Effector memory CD4-positive, alpha-beta T cell (primary cell): ENCODE results near the gene CACNA1H.

ENCODE experiments used
- DNase-seq, 3 donors: peaks; one replicate each; pipeline ENCODE4 v3.0.0-alpha.2; 2020
- H3K27ac ChIP-seq: 2 replicates; pipeline ENCODE4 v1.7.0; 2013; ENCODE audit warnings: mild to moderate bottlenecking, low read length, moderate library complexity; ENCODE audit not compliant: insufficient read depth, poor library complexity, severe bottlenecking
- H3K27me3 ChIP-seq: replicated peaks from 2 replicates; pipeline ENCODE4 v1.7.0; 2013; ENCODE audit warnings: mild to moderate bottlenecking, low read length; ENCODE audit not compliant: insufficient read depth, control insufficient read depth, poor library complexity, severe bottlenecking
- H3K36me3 ChIP-seq: 2 replicates; pipeline ENCODE4 v1.7.0; 2013; ENCODE audit warnings: mild to moderate bottlenecking, low read length, moderate library complexity; ENCODE audit not compliant: control insufficient read depth, insufficient read depth
- H3K4me1 ChIP-seq: 2 replicates; pipeline ENCODE4 v1.7.0; 2013; ENCODE audit warnings: low read length, mild to moderate bottlenecking; ENCODE audit not compliant: control insufficient read depth, insufficient read depth, poor library complexity, severe bottlenecking
- H3K4me3 ChIP-seq: 2 replicates; pipeline ENCODE4 v1.7.0; 2013; ENCODE audit warnings: low read length, low read depth, mild to moderate bottlenecking; ENCODE audit not compliant: insufficient read depth, poor library complexity, severe bottlenecking
- H3K9me3 ChIP-seq: 2 replicates; pipeline ENCODE4 v1.7.0; 2013; ENCODE audit warnings: mild to moderate bottlenecking, low read length, moderate library complexity; ENCODE audit not compliant: control insufficient read depth

The CACNA1H gene

DNA sequence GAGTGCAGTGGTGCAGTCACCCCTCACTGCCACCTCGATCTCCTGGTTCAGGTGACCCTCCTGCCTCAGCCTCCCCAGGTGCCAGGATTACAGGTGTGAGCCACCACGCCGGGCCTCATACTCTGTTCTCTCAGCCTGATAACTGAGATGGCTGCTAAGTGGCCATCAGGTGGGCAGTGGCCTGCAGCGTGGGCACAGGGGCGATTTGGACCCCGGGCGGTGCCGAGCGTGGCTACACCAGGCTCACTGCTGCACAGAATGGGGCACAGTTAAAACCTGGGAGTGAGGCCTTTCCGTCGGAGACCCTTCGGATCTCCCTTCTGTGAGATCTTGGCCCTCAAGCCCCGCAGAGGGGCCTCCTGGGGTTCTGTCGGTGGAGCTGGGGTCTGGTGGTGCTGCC lies 11.5 kb downstream of the CACNA1H start:
- Histone ChIP-seq H3K27me3 (peaks cover 3% of the 10 kb centered on the region), H3K4me1 (no peaks in the 10 kb centered on the region), H3K36me3 (no peaks in the 10 kb centered on the region), H3K9me3 (no peaks in the 10 kb centered on the region), H3K4me3 (no peak overlapping the region), H3K27ac (no peak overlapping the region)
- DNase-seq, result no peak

DNA sequence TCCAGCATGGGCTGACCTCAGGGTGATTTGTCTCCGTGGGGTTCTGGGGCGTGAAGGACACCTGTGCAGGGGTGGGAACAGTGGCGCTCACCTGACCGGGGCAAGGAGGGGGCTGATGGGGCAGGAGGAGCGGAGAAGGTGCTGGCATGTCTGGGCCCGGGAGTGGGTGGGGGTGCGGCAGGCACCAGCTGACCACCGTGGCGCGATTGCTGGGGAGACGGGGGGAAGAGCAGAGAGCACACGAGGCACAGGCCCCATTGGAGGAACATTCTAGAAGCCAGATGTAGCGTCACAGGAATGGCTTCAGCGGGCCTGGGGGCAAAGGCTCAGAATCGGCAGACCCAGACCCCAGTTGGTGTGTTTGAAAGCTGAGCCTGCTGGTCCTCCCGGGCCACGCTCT lies 12.1 kb downstream of the CACNA1H start:
- H3K4me1 ChIP-seq, result no peaks in the 10 kb centered on the region
- H3K9me3 ChIP-seq, result no peaks in the 10 kb centered on the region
- DNase-seq, result no peak
- no peak overlapping the region for H3K27ac ChIP-seq
- no peaks in the 10 kb centered on the region for H3K36me3 ChIP-seq
- H3K27me3 ChIP-seq, result peaks cover 3% of the 10 kb centered on the region
- H3K4me3 ChIP-seq, result no peak overlapping the region

DNA sequence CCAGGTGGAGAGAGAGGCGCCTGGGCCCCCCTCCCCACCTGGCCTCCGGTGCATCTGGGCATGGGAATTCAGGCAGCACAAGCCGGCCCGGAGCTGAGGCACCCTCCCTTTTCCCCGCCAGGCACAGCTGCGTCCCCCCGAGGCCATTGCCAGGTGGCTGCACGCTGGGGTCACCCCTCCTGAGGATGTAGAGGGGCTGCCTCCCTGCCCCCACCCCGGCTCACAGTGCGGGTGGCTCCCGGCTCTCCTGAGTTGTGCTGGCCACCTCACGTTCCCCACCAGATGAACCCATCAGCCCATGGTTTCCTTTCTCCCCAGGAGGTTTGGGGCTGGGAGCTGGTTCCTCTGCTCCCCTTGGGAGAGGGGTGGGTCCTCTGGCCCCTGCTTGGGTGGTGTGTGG lies 12.6 kb downstream of the CACNA1H start:
- Histone ChIP-seq H3K4me1 (no peaks in the 10 kb centered on the region), H3K27ac (no peak overlapping the region), H3K27me3 (peaks cover under 1% of the 10 kb centered on the region), H3K9me3 (no peaks in the 10 kb centered on the region), H3K36me3 (no peaks in the 10 kb centered on the region), H3K4me3 (no peak overlapping the region)
- DNase-seq, result no peak

DNA sequence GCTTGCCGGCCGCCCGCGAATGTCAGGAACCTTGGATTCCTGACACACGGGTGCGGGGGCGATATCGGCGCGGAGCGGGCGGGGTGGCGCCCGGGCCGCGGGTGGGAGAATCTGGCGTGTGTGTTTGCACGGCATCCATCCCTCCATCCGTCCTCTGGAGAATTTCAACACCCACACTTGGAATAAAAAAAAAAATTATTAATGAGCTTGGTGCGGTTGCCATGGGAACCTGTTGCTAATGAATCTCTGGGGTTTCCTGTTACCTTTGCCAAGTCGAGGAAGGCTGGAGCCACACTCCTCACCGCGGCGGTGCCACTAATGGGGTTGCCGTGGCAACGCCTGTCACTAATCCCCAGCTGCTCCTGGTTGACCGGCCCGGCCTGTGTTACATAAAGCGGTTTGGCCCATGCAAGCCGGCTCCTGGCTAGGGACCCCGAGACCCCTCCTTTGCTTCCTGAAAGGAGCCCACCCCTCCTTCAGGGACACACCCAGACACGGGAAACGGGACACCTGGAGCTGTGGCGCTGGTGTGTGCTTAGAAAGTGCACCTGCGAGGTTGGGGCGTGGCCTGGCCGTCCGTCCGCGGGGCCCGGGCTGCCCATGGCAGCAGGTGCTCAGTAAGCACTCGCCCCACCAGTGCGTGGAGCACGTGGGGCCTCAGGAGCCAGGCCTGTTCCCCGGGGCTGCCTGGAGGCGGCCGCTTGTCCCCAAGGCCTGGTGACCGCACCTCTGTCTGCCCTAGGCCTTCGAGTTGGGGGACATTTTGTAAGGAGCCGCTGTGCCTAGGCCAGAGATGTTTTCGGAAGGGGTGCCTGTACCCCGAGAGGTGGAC lies 14.6 kb downstream of the CACNA1H start:
- Histone ChIP-seq H3K27me3 (no peaks in the 10 kb centered on the region), H3K4me1 (no peaks in the 10 kb centered on the region), H3K4me3 (no peak overlapping the region), H3K27ac (no peak overlapping the region), H3K36me3 (no peaks in the 10 kb centered on the region), H3K9me3 (no peaks in the 10 kb centered on the region)
- no peak for DNase-seq

DNA sequence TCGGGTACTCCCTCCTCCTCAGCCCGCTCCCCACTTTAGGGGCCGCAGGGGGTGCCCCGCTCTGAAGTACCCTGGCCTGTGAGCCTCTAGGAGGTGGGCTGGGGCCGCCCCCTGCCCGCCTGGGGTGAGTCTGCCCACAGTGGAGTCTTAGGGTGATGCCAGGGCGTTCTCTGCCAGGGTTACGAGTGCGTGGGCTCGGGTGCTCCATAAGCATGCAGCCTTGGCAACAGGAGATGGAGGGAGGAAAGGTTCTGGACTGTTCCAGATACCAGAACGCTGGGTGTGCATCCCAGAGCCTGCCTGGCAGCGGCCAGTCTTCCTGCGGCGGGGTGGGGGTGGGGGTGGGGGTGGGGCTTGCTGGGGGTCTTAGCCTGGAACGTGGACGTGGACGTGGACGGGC lies 15.9 kb downstream of the CACNA1H start:
- Histone ChIP-seq H3K9me3 (no peaks in the 10 kb centered on the region), H3K27ac (no peak overlapping the region), H3K27me3 (no peaks in the 10 kb centered on the region), H3K4me3 (no peak overlapping the region), H3K36me3 (no peaks in the 10 kb centered on the region), H3K4me1 (no peaks in the 10 kb centered on the region)
- no peak for DNase-seq

DNA sequence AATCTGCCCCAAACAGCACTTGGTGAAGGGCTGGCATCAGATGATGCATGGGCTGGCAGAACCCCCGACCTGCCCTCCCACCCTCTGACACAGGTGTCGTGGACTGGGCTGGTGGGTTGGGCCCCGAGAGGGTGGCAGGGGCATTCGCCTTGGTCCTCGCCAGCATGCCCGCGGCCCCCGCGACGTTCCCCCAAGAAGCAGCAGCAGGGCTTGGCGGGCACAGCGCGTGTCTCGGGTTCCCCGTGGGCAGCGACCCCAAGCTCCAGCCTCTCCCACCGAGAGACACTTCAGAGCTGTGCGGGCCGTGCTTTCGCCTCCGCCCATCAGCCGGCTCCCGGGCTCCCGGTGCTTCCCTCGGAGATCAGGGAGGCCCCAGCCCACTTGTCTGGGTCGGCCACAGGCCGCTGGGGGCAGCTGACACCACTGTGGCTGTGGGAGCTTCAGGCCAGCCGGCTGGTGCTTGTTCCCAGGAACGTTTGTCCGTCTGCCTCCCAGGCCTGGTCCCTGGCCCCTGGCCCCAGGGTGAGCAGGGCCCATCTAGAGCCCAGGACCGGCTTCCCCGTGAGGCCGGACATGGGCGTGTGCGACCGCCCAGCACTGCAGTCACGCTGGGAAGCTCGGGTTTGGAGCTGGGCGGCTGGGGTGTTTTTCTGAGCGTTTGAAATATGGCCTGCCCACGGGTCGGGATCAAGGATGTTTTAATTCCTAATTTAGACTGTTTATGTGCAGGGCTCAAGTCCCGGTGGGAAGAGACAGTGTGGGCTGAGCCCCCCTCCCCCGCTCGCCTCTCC lies 16.6 kb downstream of the CACNA1H start:
- H3K9me3 ChIP-seq, result no peaks in the 10 kb centered on the region
- DNase-seq, result no peak
- H3K27me3 ChIP-seq, result no peaks in the 10 kb centered on the region
- H3K4me1 ChIP-seq, result no peaks in the 10 kb centered on the region
- no peak overlapping the region for H3K27ac ChIP-seq
- H3K36me3 ChIP-seq, result no peaks in the 10 kb centered on the region
- no peak overlapping the region for H3K4me3 ChIP-seq

DNA sequence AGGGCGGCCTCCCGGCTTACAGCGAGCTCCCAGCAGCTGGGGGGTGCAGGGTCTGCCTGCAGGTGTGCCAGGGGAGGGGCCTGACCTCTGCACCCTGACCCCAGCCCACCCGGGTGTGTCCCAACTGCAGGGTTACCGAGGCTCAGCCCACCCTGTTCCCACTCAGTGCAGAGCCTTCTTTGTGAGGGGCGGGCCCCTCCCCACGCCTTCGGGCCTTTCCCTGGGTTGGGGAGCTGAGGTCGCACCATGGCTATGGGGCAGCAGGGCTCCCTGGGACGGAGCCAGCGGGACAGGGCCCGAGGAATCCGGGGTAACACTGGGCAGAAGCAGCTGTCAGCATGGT lies 17.1 kb downstream of the CACNA1H start:
- H3K27me3 ChIP-seq, result no peaks in the 10 kb centered on the region
- no peaks in the 10 kb centered on the region for H3K36me3 ChIP-seq
- no peaks in the 10 kb centered on the region for H3K4me1 ChIP-seq
- DNase-seq, result no peak
- H3K27ac ChIP-seq, result no peak overlapping the region
- H3K4me3 ChIP-seq, result no peak overlapping the region
- H3K9me3 ChIP-seq, result no peaks in the 10 kb centered on the region

DNA sequence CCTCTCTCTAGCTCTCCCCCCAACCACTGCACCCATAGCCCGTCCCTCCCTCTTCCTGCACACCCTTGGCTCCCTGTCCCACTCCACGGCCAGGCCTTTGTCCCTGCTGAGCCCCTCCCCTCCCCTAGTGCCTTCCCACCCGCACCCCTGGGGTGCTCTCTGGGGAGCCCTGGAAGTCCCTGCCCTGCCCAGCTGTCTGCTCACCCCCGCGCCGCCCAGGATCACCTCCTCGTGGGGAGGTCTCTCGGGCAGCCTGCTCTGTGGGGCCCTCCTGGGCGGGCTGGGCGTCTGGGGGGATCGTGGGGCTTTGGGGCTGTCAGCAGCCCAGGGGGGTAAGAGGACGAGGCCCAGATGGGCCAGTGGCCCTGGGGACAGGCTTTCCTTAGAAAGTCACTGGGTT lies 18.1 kb downstream of the CACNA1H start:
- no peaks in the 10 kb centered on the region for H3K4me1 ChIP-seq
- DNase-seq, result no peak
- H3K4me3 ChIP-seq, result no peak overlapping the region
- H3K27ac ChIP-seq, result no peak overlapping the region
- H3K27me3 ChIP-seq, result no peaks in the 10 kb centered on the region
- no peaks in the 10 kb centered on the region for H3K9me3 ChIP-seq
- no peaks in the 10 kb centered on the region for H3K36me3 ChIP-seq

DNA sequence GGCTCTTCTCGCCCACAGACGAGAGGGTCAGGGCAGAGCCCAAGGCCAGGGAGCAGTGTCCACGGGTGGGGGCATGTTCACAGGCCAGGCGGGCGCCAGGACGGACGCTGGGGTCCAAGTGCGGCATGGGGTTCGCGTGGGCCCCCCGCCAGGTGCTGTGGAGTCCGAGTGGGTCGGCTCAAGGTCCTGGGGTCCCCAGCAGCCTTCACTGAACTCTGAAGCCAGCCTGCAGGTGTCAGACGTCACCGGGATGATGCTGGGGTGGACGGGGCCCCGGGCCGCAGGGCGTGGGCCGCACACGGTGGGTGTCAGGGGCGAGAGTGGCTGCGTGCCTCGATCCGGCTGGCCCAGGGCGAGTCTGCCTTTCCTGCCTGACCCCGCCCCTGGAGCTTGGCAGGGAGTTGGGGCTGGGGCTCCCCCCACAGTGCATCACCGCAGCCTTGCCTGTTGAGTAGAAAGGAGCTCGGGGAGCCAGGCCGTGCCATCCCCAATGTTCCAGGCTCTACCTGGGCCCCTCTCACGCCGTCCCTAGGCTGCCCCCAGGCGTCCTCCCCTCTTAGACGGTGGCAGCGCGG lies 19.0 kb downstream of the CACNA1H start:
- no peak overlapping the region for H3K27ac ChIP-seq
- H3K27me3 ChIP-seq, result no peaks in the 10 kb centered on the region
- H3K4me3 ChIP-seq, result no peak overlapping the region
- H3K9me3 ChIP-seq, result no peaks in the 10 kb centered on the region
- no peaks in the 10 kb centered on the region for H3K4me1 ChIP-seq
- H3K36me3 ChIP-seq, result no peaks in the 10 kb centered on the region
- DNase-seq, result no peak

DNA sequence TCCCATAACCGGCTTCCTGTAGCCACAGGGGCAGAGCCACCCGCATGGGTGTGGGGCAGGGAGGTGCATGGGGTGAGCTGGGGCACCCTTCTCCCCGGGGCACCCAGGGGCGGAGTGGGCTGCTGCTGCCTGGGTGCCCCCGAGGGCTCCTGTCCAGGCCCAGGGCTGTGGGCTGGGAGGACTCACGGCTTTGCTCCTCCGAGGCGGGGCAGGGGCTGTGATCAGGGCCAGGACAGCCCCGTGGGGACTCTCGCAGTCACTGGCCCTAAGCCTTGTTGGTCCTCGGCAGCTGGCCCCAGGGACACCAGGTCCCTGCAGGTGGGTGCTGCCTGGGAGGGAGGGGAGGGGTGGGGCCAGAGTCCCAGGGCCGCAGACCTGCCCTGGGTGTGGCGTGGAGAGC lies 19.7 kb downstream of the CACNA1H start:
- DNase-seq, result no peak
- Histone ChIP-seq H3K9me3 (no peaks in the 10 kb centered on the region), H3K36me3 (no peaks in the 10 kb centered on the region), H3K27me3 (no peaks in the 10 kb centered on the region), H3K4me3 (no peak overlapping the region), H3K27ac (no peak overlapping the region), H3K4me1 (no peaks in the 10 kb centered on the region)
